HCT116 (cell line): ENCODE data around the gene RASL12. TPM values are rescaled to one million over a fixed set of nuclear protein-coding genes. Genes with fewer than 3 reads are reported as not detected.

Experiments
- ATAC-seq: fragments of 200-7000 bp; cut with Tn5 transposase; 2 replicates; pipeline ENCODE4 v1.9.1; 2020; ENCODE audit warnings: mild to moderate bottlenecking, moderate library complexity
- BruUV-seq: library from RNA; stranded (reverse); fragments of 400-500 nt; replicated peaks from 2 replicates; lab custom pipeline; 2021; lab: Mats Ljungman, UMichigan
- CTCF ChIA-PET: fragments of 300-600 bp; sonication (Branson Sonifier 250); formaldehyde crosslinking; loops from one replicate; lab custom pipeline; 2021; ENCODE audit warnings: antibody characterized with exemption; lab: Charles Lee
- POLR2A ChIA-PET: fragments of 300-600, 350-600 bp; sonication (Branson Sonifier 250); formaldehyde crosslinking; loops from one replicate; lab custom pipeline; 2021; ENCODE audit warnings: antibody characterized with exemption; lab: Charles Lee
- RAD21 ChIA-PET, 2 experiments: fragments of 300-600 bp; sonication (Branson Sonifier 250); formaldehyde crosslinking; loops; one replicate each; lab custom pipeline; 2023; ENCODE audit warnings: low total read pairs in 2 of 2; ENCODE audit not compliant: uncharacterized antibody in 2 of 2, unreplicated experiment in 2 of 2, low non-redundant PET in 1 of 2; lab: Charles Lee
- DNase-seq: peaks from one replicate; pipeline ENCODE4 v3.0.0-alpha.2; 2010; ENCODE audit warnings: low read depth, low spot score
- H2AFZ ChIP-seq: fragments of 200-600 bp; shearing (Covaris generic), sonication (generic); 2 replicates; pipeline ENCODE4 v1.6.1; 2017; ENCODE audit warnings: low read depth, mixed run types, mixed read lengths, antibody characterized with exemption, low read length; ENCODE audit not compliant: poor library complexity, severe bottlenecking
- H3K27ac ChIP-seq: 2 replicates; pipeline ENCODE4 v1.5.1; 2012; ENCODE audit warnings: low read depth, low read length
- H3K27me3 ChIP-seq: fragments of 200-600 bp; sonication (generic); 2 replicates; pipeline ENCODE4 v1.6.1; 2016; ENCODE audit warnings: mixed run types, low read length, mixed read lengths; ENCODE audit not compliant: insufficient read depth
- H3K36me3 ChIP-seq, 2 experiments: fragments of 200-500 bp in 1 of 2; fragments of 200-600 bp in 1 of 2; sonication (Bioruptor generic) in 1 of 2; sonication (generic) in 1 of 2; 2 replicates each; pipeline versions ENCODE4 v1.5.1 to v1.6.1; 2014 to 2016; ENCODE audit warnings: low read length in 2 of 2, inconsistent platforms in 1 of 2, mixed read lengths in 1 of 2, mixed run types in 1 of 2; ENCODE audit not compliant: insufficient read depth in 2 of 2, control insufficient read depth in 1 of 2
- H3K4me1 ChIP-seq, 2 experiments: fragments of 200-600 bp in 1 of 2; sonication (generic) in 1 of 2; 2 replicates each; pipeline versions ENCODE4 v1.5.1 to v1.6.1; 2012 to 2017; ENCODE audit warnings: low read length in 2 of 2, inconsistent platforms in 1 of 2, mild to moderate bottlenecking in 1 of 2, mixed read lengths in 1 of 2, mixed run types in 1 of 2, moderate library complexity in 1 of 2; ENCODE audit not compliant: insufficient read depth in 2 of 2, control insufficient read depth in 1 of 2
- H3K4me2 ChIP-seq: fragments of 200-600 bp; sonication (generic); 2 replicates; pipeline ENCODE4 v1.6.1; 2017; ENCODE audit warnings: mixed run types, low read length, mixed read lengths
- H3K4me3 ChIP-seq, 2 experiments: fragments of 200-600 bp in 1 of 2; sonication (generic) in 1 of 2; replicated peaks in 1 of 2; 2 replicates each; pipeline ENCODE4 v1.5.1; 2011 to 2016; ENCODE audit warnings: low read length in 2 of 2, control low read depth in 1 of 2, low read depth in 1 of 2, mild to moderate bottlenecking in 1 of 2, mixed read lengths in 1 of 2, mixed run types in 1 of 2
- H3K79me2 ChIP-seq: fragments of 200-600 bp; sonication (generic); 2 replicates; pipeline ENCODE4 v1.6.1; 2017; ENCODE audit warnings: mild to moderate bottlenecking, mixed run types, low read length, moderate library complexity, mixed read lengths; ENCODE audit not compliant: insufficient read depth
- H3K9ac ChIP-seq: fragments of 200-600 bp; sonication (generic); 2 replicates; pipeline ENCODE4 v1.6.1; 2016; ENCODE audit warnings: low read length, mixed read lengths
- H3K9me2 ChIP-seq: fragments of 200-600 bp; sonication (generic), shearing (Covaris generic); 2 replicates; pipeline ENCODE4 v1.6.1; 2017; ENCODE audit warnings: mixed run types, mild to moderate bottlenecking, moderate library complexity; ENCODE audit not compliant: insufficient read depth
- H3K9me3 ChIP-seq, 2 experiments: fragments of 200-500 bp in 1 of 2; fragments of 200-600 bp in 1 of 2; sonication (Bioruptor generic) in 1 of 2; sonication (generic) in 1 of 2; 2 replicates each; pipeline ENCODE4 v1.6.1; 2014 to 2017; ENCODE audit warnings: low read length in 2 of 2, mixed read lengths in 2 of 2, inconsistent platforms in 1 of 2, low read depth in 1 of 2, mild to moderate bottlenecking in 1 of 2, mixed run types in 1 of 2, moderate library complexity in 1 of 2; ENCODE audit not compliant: control insufficient read depth in 1 of 2, insufficient read depth in 1 of 2
- H4K20me1 ChIP-seq: fragments of 200-600 bp; sonication (generic), shearing (Covaris generic); 2 replicates; pipeline ENCODE4 v1.6.1; 2017; ENCODE audit warnings: mixed run types, mild to moderate bottlenecking, moderate library complexity; ENCODE audit not compliant: insufficient read depth
- EGR1 ChIP-seq: IDR thresholded peaks from 2 replicates; pipeline ENCODE4 v1.6.1; 2012; ENCODE audit warnings: low read depth
- EZH2phosphoT487 ChIP-seq: fragments of 200-600 bp; IDR thresholded peaks from 2 replicates; pipeline ENCODE4 v1.6.1; 2018; ENCODE audit warnings: antibody characterized with exemption, borderline replicate concordance
- FOSL1 ChIP-seq: IDR thresholded peaks from 2 replicates; pipeline ENCODE4 v1.6.1; 2012; ENCODE audit warnings: low read depth
- JUND ChIP-seq: IDR thresholded peaks from 2 replicates; pipeline ENCODE4 v1.6.1; 2012
- POLR2A ChIP-seq: IDR thresholded peaks from 2 replicates; pipeline ENCODE4 v1.7.0; 2011; ENCODE audit warnings: borderline replicate concordance; ENCODE audit not compliant: insufficient read depth, insufficient read length; ENCODE audit errors: extremely low read depth
- SP1 ChIP-seq: IDR thresholded peaks from 2 replicates; pipeline ENCODE4 v1.6.1; 2012; ENCODE audit warnings: low read depth
- ZNF274 ChIP-seq: fragments of 200-500 bp; sonication (Bioruptor generic); IDR thresholded peaks from 2 replicates; pipeline ENCODE4 v1.6.1; 2014; ENCODE audit warnings: mild to moderate bottlenecking, low read depth, low read length, inconsistent platforms
- intact Hi-C: fragments of 100-400 bp; cut with micrococcal nuclease; formaldehyde crosslinking; loops from 2 replicates; pipeline ENCODE4 v1.10.0; 2022
- total RNA-seq: library from RNA; stranded (reverse); gene quantifications from one replicate; pipeline ENCODE4 v1.2.1, GENCODE V29; 2021; ENCODE audit not compliant: unreplicated experiment
- TF ChIP-seq, protein P1 (sequence below): IDR thresholded peaks from 2 replicates; pipeline ENCODE4 v1.6.1; 2011; ENCODE audit warnings: mild to moderate bottlenecking, low read length, moderate library complexity; ENCODE audit not compliant: insufficient replicate concordance; ENCODE audit errors: extremely low read depth
- TF ChIP-seq, protein P2 (sequence below): IDR thresholded peaks from 2 replicates; pipeline ENCODE4 v1.6.1; 2012; ENCODE audit warnings: low read depth
- TF ChIP-seq, protein P3 (sequence below): IDR thresholded peaks from 2 replicates; pipeline ENCODE4 v1.6.1; 2012

RASL12 gene
- total RNA-seq, 1 experiment from 2014 or later: 0.25 TPM

DNA sequence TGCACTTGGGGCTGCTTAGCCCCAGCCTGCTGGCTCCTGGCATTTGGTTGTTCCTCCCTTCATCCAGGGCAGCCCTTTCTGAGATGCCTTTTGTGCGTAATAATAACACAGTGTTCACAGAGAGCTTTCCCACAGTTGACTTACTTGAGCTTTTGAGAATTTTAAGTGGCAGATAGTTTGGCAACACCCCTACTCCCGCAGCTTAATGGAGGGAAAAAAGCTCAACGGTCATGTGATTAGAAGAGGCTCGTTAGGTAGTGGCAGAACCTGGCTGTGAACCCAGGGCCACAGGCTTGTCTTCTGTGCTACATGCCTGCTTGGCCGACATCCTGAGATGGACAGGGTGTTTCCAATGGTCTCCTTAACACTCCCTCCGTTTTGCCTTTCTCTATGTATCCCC is 13.5 kb upstream of the RASL12 start:
- Histone ChIP-seq H3K9me3 (no peaks in the 10 kb centered on the region), H3K9me2 (no peaks in the 10 kb centered on the region), H3K4me1 (peaks cover 3 to 13% of the 10 kb centered on the region in 2 experiments; a peak in 2 of 4 replicates), H4K20me1 (no peaks in the 10 kb centered on the region), H3K4me2 (no peak overlapping the region), H3K9ac (no peak overlapping the region), H3K79me2 (no peaks in the 10 kb centered on the region), H3K36me3 (no peaks in the 10 kb centered on the region), H3K27me3 (peaks cover 7% of the 10 kb centered on the region; the same call in 1 of the 2 replicates), H2AFZ (no peak overlapping the region), H3K27ac (no peak overlapping the region), H3K4me3 (no peak overlapping the region)
- DNase-seq (no peak), ATAC-seq (no peak)
- intact Hi-C loops: no loop called here
- BruUV-seq: no TSS peak
- ChIA-PET POLR2A (no interaction called here), RAD21 (no interaction called here), CTCF (interaction anchor here (1.4 to 2.5 kb wide), 2 partner anchors 20 to 27 kb away, joined by 4 to 7 read pairs; no protein-coding TSS in a partner anchor)
- no peak for TF ChIP-seq ZNF274
- TF ChIP-seq, protein P1, sequence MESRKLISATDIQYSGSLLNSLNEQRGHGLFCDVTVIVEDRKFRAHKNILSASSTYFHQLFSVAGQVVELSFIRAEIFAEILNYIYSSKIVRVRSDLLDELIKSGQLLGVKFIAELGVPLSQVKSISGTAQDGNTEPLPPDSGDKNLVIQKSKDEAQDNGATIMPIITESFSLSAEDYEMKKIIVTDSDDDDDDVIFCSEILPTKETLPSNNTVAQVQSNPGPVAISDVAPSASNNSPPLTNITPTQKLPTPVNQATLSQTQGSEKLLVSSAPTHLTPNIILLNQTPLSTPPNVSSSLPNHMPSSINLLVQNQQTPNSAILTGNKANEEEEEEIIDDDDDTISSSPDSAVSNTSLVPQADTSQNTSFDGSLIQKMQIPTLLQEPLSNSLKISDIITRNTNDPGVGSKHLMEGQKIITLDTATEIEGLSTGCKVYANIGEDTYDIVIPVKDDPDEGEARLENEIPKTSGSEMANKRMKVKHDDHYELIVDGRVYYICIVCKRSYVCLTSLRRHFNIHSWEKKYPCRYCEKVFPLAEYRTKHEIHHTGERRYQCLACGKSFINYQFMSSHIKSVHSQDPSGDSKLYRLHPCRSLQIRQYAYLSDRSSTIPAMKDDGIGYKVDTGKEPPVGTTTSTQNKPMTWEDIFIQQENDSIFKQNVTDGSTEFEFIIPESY: no peak
- no peak for TF ChIP-seq EZH2phosphoT487
- TF ChIP-seq JUND: no peak
- no peak for TF ChIP-seq POLR2A
- no peak for TF ChIP-seq SP1

DNA sequence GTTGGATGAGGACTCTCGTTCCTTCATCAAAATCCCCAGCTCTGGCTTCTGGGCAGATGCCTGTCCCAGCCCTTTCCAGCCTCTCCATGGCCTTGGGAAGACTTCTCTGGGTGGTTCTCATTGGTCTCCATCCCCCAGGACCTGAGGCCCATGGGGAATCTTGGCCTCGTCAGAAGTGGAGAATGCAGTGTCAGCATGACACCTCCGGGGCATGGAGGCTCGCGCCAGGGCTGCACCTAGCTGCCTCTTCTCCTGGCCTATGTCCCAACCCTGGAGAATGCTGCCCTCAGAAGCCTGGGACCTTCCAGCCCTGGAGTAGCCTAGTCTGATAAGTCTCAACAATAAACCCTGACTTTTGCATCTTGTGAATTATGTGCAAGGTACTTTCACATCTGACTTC is 11.8 kb upstream of the RASL12 start:
- intact Hi-C loops: loop anchor here (2.0 kb wide), 1 partner anchor 25 kb away; no protein-coding TSS in a partner anchor
- no peaks in the 10 kb centered on the region for H3K9me3 ChIP-seq
- H3K27ac ChIP-seq: no peak overlapping the region
- H3K79me2 ChIP-seq: no peaks in the 10 kb centered on the region
- peaks cover 7% of the 10 kb centered on the region; the same call in 1 of the 2 replicates for H3K27me3 ChIP-seq
- POLR2A ChIA-PET: no interaction called here
- no peak for ATAC-seq
- no peaks in the 10 kb centered on the region for H3K36me3 ChIP-seq
- no peaks in the 10 kb centered on the region for H4K20me1 ChIP-seq
- no peak for TF ChIP-seq SP1
- TF ChIP-seq EGR1: no peak
- no peak for TF ChIP-seq FOSL1
- TF ChIP-seq, protein P2, sequence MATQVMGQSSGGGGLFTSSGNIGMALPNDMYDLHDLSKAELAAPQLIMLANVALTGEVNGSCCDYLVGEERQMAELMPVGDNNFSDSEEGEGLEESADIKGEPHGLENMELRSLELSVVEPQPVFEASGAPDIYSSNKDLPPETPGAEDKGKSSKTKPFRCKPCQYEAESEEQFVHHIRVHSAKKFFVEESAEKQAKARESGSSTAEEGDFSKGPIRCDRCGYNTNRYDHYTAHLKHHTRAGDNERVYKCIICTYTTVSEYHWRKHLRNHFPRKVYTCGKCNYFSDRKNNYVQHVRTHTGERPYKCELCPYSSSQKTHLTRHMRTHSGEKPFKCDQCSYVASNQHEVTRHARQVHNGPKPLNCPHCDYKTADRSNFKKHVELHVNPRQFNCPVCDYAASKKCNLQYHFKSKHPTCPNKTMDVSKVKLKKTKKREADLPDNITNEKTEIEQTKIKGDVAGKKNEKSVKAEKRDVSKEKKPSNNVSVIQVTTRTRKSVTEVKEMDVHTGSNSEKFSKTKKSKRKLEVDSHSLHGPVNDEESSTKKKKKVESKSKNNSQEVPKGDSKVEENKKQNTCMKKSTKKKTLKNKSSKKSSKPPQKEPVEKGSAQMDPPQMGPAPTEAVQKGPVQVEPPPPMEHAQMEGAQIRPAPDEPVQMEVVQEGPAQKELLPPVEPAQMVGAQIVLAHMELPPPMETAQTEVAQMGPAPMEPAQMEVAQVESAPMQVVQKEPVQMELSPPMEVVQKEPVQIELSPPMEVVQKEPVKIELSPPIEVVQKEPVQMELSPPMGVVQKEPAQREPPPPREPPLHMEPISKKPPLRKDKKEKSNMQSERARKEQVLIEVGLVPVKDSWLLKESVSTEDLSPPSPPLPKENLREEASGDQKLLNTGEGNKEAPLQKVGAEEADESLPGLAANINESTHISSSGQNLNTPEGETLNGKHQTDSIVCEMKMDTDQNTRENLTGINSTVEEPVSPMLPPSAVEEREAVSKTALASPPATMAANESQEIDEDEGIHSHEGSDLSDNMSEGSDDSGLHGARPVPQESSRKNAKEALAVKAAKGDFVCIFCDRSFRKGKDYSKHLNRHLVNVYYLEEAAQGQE: no peak
- TF ChIP-seq, protein P3, sequence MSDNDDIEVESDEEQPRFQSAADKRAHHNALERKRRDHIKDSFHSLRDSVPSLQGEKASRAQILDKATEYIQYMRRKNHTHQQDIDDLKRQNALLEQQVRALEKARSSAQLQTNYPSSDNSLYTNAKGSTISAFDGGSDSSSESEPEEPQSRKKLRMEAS: no peak
- TF ChIP-seq, all 23 proteins: peak for 0
- ChIA-PET CTCF (no interaction called here), RAD21 (no interaction called here)
- BruUV-seq: no TSS peak
- Histone ChIP-seq H2AFZ (no peak overlapping the region), H3K4me3 (no peak overlapping the region), H3K9ac (no peak overlapping the region), H3K4me2 (no peak overlapping the region), H3K9me2 (no peaks in the 10 kb centered on the region), H3K4me1 (peaks cover 3 to 13% of the 10 kb centered on the region in 2 experiments; a peak in 2 of 4 replicates)
- no peak for DNase-seq
